GM12801 (cell line): ENCODE measurements around the gene MSMP.

Source experiments
- TF ChIP-seq, protein P1 (sequence below): IDR thresholded peaks from one replicate; pipeline ENCODE4 v1.5.1; 2011; ENCODE audit warnings: control low read depth; ENCODE audit not compliant: insufficient read length; ENCODE audit errors: extremely low read depth

The MSMP gene

GRCh38 chr9:35792826-35793225 is 38.8 kb upstream of the MSMP start:
- TF ChIP-seq, protein P1, sequence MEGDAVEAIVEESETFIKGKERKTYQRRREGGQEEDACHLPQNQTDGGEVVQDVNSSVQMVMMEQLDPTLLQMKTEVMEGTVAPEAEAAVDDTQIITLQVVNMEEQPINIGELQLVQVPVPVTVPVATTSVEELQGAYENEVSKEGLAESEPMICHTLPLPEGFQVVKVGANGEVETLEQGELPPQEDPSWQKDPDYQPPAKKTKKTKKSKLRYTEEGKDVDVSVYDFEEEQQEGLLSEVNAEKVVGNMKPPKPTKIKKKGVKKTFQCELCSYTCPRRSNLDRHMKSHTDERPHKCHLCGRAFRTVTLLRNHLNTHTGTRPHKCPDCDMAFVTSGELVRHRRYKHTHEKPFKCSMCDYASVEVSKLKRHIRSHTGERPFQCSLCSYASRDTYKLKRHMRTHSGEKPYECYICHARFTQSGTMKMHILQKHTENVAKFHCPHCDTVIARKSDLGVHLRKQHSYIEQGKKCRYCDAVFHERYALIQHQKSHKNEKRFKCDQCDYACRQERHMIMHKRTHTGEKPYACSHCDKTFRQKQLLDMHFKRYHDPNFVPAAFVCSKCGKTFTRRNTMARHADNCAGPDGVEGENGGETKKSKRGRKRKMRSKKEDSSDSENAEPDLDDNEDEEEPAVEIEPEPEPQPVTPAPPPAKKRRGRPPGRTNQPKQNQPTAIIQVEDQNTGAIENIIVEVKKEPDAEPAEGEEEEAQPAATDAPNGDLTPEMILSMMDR: no peak

DNA sequence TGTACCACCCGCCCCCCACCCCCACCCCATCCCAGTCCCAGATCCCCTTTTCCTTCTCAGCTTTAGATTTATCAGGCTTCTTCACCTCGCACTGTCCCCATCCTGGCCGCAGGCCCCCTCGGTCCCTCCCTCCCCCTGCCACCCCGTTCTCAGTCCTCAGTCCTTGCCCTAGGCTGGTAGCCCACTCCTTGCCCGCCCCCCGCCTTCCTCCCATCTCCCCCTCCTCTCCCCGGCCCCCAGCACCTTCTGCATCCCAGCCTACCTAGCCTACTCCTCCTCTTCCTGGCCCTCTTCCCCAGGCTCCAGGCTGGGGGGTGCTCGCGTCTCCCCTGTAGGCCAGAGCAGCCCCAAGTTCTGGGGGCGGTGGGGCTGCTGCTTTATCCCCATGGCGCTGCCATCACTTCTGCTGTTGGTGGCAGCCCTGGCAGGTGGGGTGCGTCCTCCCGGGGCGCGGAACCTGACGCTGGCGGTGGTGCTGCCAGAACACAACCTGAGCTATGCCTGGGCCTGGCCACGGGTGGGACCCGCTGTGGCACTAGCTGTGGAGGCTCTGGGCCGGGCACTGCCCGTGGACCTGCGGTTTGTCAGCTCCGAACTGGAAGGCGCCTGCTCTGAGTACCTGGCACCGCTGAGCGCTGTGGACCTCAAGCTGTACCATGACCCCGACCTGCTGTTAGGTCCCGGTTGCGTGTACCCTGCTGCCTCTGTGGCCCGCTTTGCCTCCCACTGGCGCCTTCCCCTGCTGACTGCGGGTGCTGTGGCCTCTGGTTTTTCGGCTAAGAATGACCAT is 38.1 kb upstream of the MSMP start:
- TF ChIP-seq, protein P1: no peak

GRCh38 chr9:35791297-35791921 is 37.3 kb upstream of the MSMP start, which contains the start of gene NPR2:
NPR2 (plus strand) TSS chr9:35791591; CDS start chr9:35792409, 818 bp downstream.
- TF ChIP-seq, protein P1: no peak

GRCh38 chr9:35790385-35791296 is 36.6 kb upstream of the MSMP start:
- TF ChIP-seq, protein P1: peak; percentile 82

- TF ChIP-seq, protein P1: no peak
Measured at GRCh38 chr9:35790025-35790384, 35.9 kb upstream of the MSMP start.

- TF ChIP-seq, protein P1: no peak
Measured at GRCh38 chr9:35789541-35789940, 35.5 kb upstream of the MSMP start.

DNA sequence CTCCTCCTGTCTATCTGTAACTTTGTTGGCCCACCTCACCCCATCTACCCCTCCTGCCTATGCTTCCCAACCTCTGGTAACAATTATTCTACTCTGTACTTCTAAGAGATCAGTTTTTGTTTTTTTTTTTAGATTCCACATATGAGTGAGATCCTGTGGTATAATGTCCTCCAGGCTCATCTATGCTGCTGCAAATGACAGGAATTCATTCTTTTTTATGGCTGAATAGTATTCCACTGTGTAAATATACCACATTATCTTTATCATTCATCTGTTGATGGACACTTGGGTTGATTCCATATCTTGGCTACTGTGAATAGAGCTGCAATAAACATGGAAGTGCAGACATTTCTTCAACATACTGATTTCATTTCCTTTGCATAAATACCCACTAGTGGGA is 29.3 kb upstream of the MSMP start:
- TF ChIP-seq, protein P1: no peak
